Measurements from ENCODE around the gene ANKHD1.

GRCh38 chr5:140566665-140567064, 165.0 kb downstream of the ANKHD1 start:
- TF ChIP-seq CTCF (conservative IDR thresholded peaks at IDR 0.05; ENCODE audit: low read length), result no peak
- TF ChIP-seq EZH2phosphoT487 (IDR thresholded peaks at IDR 0.05; ENCODE audit: borderline replicate concordance), result no peak

Data from Loucy (cell line).